Endothelial cell of umbilical vein (primary cell): ENCODE results near the gene GMCL1. TPM values are rescaled to one million over a fixed set of nuclear protein-coding genes. Genes with fewer than 3 reads are reported as not detected.

ENCODE experiments used
- BruUV-seq: library from RNA; stranded (reverse); fragments of 400-500 nt; replicated peaks from 2 replicates; lab custom pipeline; 2021; lab: Mats Ljungman, UMichigan
- CTCF ChIA-PET: fragments of 300-600, 350-600 bp; sonication (Branson Sonifier 250); formaldehyde crosslinking; loops from one replicate; lab custom pipeline; 2021; ENCODE audit warnings: antibody characterized with exemption, inconsistent platforms; lab: Charles Lee
- POLR2A ChIA-PET: fragments of 300-600, 350-600 bp; sonication (Branson Sonifier 250); formaldehyde crosslinking; loops from one replicate; lab custom pipeline; 2021; ENCODE audit warnings: antibody characterized with exemption, inconsistent platforms; lab: Charles Lee
- DNase-seq: peaks from one replicate; pipeline ENCODE4 v3.0.0-alpha.2; 2011; ENCODE audit warnings: low read depth, low spot score
- FAIRE-seq: peaks from 2 replicates; lab custom pipeline; 2011; peaks lifted over from hg19 to GRCh38; lab: Jason Lieb, UNC
- H2AFZ ChIP-seq: 2 replicates; pipeline ENCODE4 v1.6.0; 2012; ENCODE audit warnings: low read depth, low read length, control low read depth, inconsistent platforms
- H3K27ac ChIP-seq: 2 replicates; pipeline ENCODE4 v1.5.1; 2011; ENCODE audit warnings: low read depth, mild to moderate bottlenecking, control low read depth, low read length, moderate library complexity; ENCODE audit not compliant: insufficient read depth
- H3K27me3 ChIP-seq, 2 experiments: 2 replicates each; pipeline versions ENCODE4 v1.6.0 to v1.6.1; 2011; ENCODE audit warnings: low read length in 2 of 2, mixed read lengths in 1 of 2; ENCODE audit not compliant: control insufficient read depth in 2 of 2, insufficient read depth in 2 of 2
- H3K36me3 ChIP-seq, 2 experiments: 2 replicates in 1 of 2; 3 replicates in 1 of 2; pipeline ENCODE4 v1.5.1; 2011; ENCODE audit warnings: low read length in 2 of 2, mild to moderate bottlenecking in 1 of 2, moderate library complexity in 1 of 2; ENCODE audit not compliant: control insufficient read depth in 2 of 2, insufficient read depth in 2 of 2; ENCODE audit errors: extremely low read depth in 1 of 2
- H3K4me1 ChIP-seq: 3 replicates; pipeline ENCODE4 v1.5.1; 2011; ENCODE audit warnings: mild to moderate bottlenecking, low read length; ENCODE audit not compliant: control insufficient read depth, insufficient read depth; ENCODE audit errors: extremely low read depth
- H3K4me2 ChIP-seq: 2 replicates; pipeline ENCODE4 v1.6.1; 2011; ENCODE audit warnings: low read length, control low read depth, mixed read lengths; ENCODE audit not compliant: insufficient read depth
- H3K4me3 ChIP-seq, 3 experiments: fragments of 200-600 bp in 1 of 3; sonication (generic), shearing (Covaris generic) in 1 of 3; replicated peaks in 1 of 3; 2 replicates each; pipeline ENCODE4 v1.5.1; 2011 to 2016; ENCODE audit warnings: control low read depth in 3 of 3, low read length in 3 of 3, mild to moderate bottlenecking in 2 of 3, inconsistent platforms in 1 of 3, low read depth in 1 of 3, moderate library complexity in 1 of 3; ENCODE audit not compliant: insufficient read depth in 1 of 3
- H3K79me2 ChIP-seq: 2 replicates; pipeline ENCODE4 v1.6.0; 2012; ENCODE audit warnings: low read length, inconsistent platforms; ENCODE audit not compliant: control insufficient read depth, insufficient read depth
- H3K9ac ChIP-seq: replicated peaks from 2 replicates; pipeline ENCODE3; 2011; ENCODE audit warnings: low read length, control low read depth; ENCODE audit not compliant: insufficient read depth; ENCODE audit errors: extremely low read depth
- H3K9me1 ChIP-seq: replicated peaks from 3 replicates; pipeline ENCODE4 v1.6.0; 2011; ENCODE audit warnings: mild to moderate bottlenecking, low read length; ENCODE audit not compliant: control insufficient read depth, insufficient read depth; ENCODE audit errors: extremely low read depth
- H3K9me3 ChIP-seq: replicated peaks from 2 replicates; pipeline ENCODE4 v1.5.1; 2012; ENCODE audit warnings: low read length, inconsistent platforms; ENCODE audit not compliant: control insufficient read depth, insufficient read depth
- H4K20me1 ChIP-seq: replicated peaks from 2 replicates; pipeline ENCODE3; 2011; ENCODE audit warnings: mild to moderate bottlenecking, low read length; ENCODE audit not compliant: control insufficient read depth, insufficient read depth; ENCODE audit errors: extremely low read depth
- EZH2 ChIP-seq: IDR thresholded peaks from 2 replicates; pipeline ENCODE4 v1.6.1; 2012; ENCODE audit warnings: borderline replicate concordance, low read depth, mild to moderate bottlenecking, moderate library complexity, low read length, inconsistent platforms; ENCODE audit not compliant: severe bottlenecking
- FOS ChIP-seq: IDR thresholded peaks from 2 replicates; pipeline ENCODE4 v1.6.1; 2011; ENCODE audit warnings: mild to moderate bottlenecking, low read length, moderate library complexity, borderline replicate concordance; ENCODE audit not compliant: insufficient read depth
- GATA2 ChIP-seq: IDR thresholded peaks from 2 replicates; pipeline ENCODE4 v1.7.0; 2011; ENCODE audit warnings: low read depth, mild to moderate bottlenecking, moderate library complexity, mixed read lengths, low read length; ENCODE audit not compliant: insufficient read length, insufficient read depth
- JUN ChIP-seq: IDR thresholded peaks from 2 replicates; pipeline ENCODE4 v1.6.1; 2011; ENCODE audit warnings: borderline replicate concordance, low read depth; ENCODE audit not compliant: insufficient read length, insufficient read depth
- MAX ChIP-seq: IDR thresholded peaks from 2 replicates; pipeline ENCODE4 v1.6.1; 2011; ENCODE audit not compliant: insufficient read depth, insufficient read length
- MYC ChIP-seq: IDR thresholded peaks from one replicate; pipeline ENCODE4 v1.6.1; 2011; ENCODE audit warnings: mild to moderate bottlenecking, low read depth, low read length
- POLR2A ChIP-seq: IDR thresholded peaks from 2 replicates; pipeline ENCODE4 v1.6.1; 2012; ENCODE audit warnings: low read depth, mild to moderate bottlenecking, control low read depth, low read length
- POLR2AphosphoS5 ChIP-seq: IDR thresholded peaks from 2 replicates; pipeline ENCODE4 v1.6.1; 2012; ENCODE audit warnings: low read depth, mild to moderate bottlenecking, control low read depth, low read length, moderate library complexity; ENCODE audit not compliant: insufficient read depth
- dilution Hi-C: fragments of 300-500 bp; cut with MboI; formaldehyde crosslinking; loops from one replicate; pipeline ENCODE4 v1.15.0; 2019; ENCODE audit warnings: low sequenced_read_pairs; ENCODE audit not compliant: extremely low pct_ligation_motif_present
- intact Hi-C: fragments of 100-400 bp; cut with micrococcal nuclease; formaldehyde crosslinking; loops from one replicate; pipeline ENCODE4 v1.10.0; 2022
- polyA plus RNA-seq, 4 experiments: library from polyadenylated mRNA; depleted of rRNA in 3 of 4; stranded (reverse) in 3 of 4; unstranded in 1 of 4; fragments of >200 nt; gene quantifications; 2 replicates each; pipeline versions ENCODE4 v1.2.1 to v1.2.3, GENCODE V29; 2011 to 2012; ENCODE audit warnings: missing spikeins in 1 of 4
- total RNA-seq: library from RNA; stranded (reverse); gene quantifications from 2 replicates; pipeline ENCODE4 v1.2.3, GENCODE V29; 2021
- TF ChIP-seq, protein P1 (sequence below), 2 donors: IDR thresholded peaks; 1 replicate in 1 of 2; 2 replicates in 1 of 2; pipeline ENCODE4 v1.5.1; 2011; ENCODE audit warnings: low read length in 2 of 2, mild to moderate bottlenecking in 2 of 2, moderate library complexity in 2 of 2, control low read depth in 1 of 2, inconsistent platforms in 1 of 2, low read depth in 1 of 2; ENCODE audit not compliant: insufficient read depth in 1 of 2; ENCODE audit errors: extremely low read depth in 1 of 2

The GMCL1 gene
- total and polyA plus RNA-seq, 2 donors (not counting 3 experiments of a cell fraction or from before 2014, with no cell fraction given) = 4.2 to 14.6 TPM

DNA sequence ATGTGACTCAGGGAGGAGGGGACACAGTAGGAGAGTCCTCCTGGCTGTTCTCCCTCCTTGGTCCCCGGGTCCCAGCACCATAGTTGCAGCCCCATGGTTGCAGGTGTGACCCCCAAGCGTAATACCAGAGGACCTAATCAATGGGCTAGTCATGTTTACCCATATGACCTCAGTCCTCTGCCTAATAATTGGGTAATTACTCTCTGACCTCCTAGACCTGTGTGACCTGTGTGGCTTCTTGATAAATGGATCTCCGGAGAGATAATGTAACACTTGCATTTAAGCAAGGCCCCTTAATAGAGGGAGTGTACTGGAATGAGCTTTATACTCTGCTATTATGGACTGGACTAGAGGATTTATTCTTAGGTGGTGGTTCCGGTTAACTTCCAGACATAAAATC lies 32.2 kb upstream of the GMCL1 start:
- Histone ChIP-seq H3K9ac (no peak overlapping the region), H3K4me1 (peaks cover 20% of the 10 kb centered on the region), H3K9me1 (no peaks in the 10 kb centered on the region), H3K9me3 (no peaks in the 10 kb centered on the region), H3K27me3 (no peaks in the 10 kb centered on the region), H3K4me3 (no peak overlapping the region), H3K27ac (no peak overlapping the region), H2AFZ (no peak overlapping the region), H4K20me1 (no peaks in the 10 kb centered on the region), H3K4me2 (no peak overlapping the region), H3K79me2 (no peaks in the 10 kb centered on the region), H3K36me3 (no peaks in the 10 kb centered on the region)
- TF ChIP-seq FOS = no peak
- no peak for TF ChIP-seq MAX
- TF ChIP-seq POLR2AphosphoS5 = no peak
- no peak for TF ChIP-seq POLR2A
- no peak for TF ChIP-seq GATA2
- TF ChIP-seq MYC = no peak
- no peak for TF ChIP-seq EZH2
- TF ChIP-seq, protein P1, sequence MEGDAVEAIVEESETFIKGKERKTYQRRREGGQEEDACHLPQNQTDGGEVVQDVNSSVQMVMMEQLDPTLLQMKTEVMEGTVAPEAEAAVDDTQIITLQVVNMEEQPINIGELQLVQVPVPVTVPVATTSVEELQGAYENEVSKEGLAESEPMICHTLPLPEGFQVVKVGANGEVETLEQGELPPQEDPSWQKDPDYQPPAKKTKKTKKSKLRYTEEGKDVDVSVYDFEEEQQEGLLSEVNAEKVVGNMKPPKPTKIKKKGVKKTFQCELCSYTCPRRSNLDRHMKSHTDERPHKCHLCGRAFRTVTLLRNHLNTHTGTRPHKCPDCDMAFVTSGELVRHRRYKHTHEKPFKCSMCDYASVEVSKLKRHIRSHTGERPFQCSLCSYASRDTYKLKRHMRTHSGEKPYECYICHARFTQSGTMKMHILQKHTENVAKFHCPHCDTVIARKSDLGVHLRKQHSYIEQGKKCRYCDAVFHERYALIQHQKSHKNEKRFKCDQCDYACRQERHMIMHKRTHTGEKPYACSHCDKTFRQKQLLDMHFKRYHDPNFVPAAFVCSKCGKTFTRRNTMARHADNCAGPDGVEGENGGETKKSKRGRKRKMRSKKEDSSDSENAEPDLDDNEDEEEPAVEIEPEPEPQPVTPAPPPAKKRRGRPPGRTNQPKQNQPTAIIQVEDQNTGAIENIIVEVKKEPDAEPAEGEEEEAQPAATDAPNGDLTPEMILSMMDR (IDR thresholded peaks at IDR 0.05; ENCODE audit: extremely low read depth in 1 of 2, insufficient read depth in 1 of 2, low read depth in 1 of 2, low read length in 2 of 2) = no peak
- TF ChIP-seq JUN = no peak
- dilution Hi-C loops (no loop called here), intact Hi-C loops (no loop called here)
- POLR2A ChIA-PET = interaction anchor here (0.6 kb wide), 1 partner anchor 396 kb away, joined by 10 read pairs; no protein-coding TSS in a partner anchor
- CTCF ChIA-PET = interaction anchor here (0.8 to 4.0 kb wide), 3 partner anchors 19 to 72 kb away, joined by 3 to 25 read pairs (median 12); no protein-coding TSS in a partner anchor
- BruUV-seq = no TSS peak
- DNase-seq = no peak
- no peak for FAIRE-seq
